Measurements from ENCODE around the gene XRCC3.
"Not testable (repeated sequence)": the region's sequence is repeated elsewhere in the genome, so short reads cannot be mapped to it uniquely, and the experiment has no call there.

The XRCC3 gene

DNA sequence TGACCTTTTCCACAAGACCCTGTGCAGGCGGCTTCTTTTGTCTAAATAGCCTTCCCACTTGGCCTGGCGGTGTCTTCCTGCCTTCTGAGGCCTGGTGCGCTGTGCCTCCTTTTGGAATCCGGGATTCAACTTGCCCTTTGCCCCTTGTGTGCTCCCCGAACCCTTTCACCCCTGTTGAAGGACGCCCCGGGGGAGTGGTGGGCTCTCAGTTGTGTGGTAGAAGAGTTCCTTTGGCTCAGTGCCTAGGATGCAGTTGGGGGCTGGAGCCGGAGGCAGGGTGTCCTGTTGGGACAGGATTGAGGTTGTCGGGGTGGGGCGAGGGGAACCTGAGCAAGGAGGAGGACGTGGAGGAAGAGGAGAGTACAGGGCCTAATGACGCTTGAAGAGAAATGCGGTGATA, 51.7 kb downstream of the XRCC3 start:
- no peak for DNase-seq (ENCODE audit: low spot score)

DNA sequence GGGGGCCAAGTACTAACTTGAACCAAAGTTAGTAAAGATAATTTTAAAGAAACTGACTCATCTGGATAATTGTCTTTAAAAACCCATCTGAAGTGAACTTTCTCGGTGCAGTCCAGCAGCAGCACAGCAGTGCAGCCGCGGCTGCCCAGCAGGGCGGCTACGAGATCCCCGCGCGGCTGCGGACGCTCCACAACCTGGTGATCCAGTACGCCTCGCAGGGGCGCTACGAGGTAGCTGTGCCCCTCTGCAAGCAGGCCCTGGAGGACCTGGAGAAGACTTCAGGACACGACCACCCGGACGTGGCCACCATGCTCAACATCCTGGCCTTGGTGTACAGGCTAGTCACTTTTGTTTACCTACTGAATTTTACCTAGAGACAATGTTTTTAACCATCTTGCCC, 52.7 kb downstream of the XRCC3 start:
- no peak for DNase-seq (ENCODE audit: low spot score)

DNA sequence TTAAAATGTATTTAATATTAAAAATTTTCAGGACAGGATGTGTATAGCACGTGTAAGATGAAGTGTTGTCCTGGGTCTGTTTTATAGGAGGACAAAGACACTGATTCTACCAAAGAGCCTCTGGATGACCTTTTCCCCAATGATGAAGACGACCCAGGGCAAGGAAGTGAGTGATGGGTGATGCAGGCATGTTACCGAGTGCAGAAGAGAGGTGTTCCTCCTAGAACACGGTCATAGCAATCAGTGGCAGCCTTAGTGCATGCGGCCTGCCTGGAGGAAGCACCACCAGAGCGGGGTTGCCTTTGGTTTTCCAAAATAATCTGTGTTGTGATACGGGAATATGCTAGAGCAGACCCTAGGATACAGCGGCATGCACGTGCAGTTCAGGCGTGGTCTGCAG, 53.2 kb downstream of the XRCC3 start:
- DNase-seq (ENCODE audit: low spot score): no peak

DNA sequence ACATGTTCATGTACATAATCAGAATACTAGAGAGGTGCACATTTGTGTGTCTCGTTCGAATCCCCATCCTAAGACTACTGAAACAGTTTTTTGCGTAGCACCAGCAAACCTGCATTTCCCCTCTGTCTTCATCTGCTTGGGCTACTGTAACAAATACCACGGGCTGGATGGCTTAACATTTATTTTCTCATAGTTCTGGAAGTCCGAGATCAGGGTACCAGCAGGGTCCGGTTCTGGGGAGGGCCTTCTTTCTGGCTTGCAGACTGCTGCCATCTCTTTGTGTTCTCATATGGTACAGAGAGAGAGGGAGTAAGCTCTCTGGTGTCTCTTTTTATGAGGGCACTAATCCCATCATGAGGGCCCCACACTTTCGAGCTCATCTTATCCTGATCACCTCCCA, 55.6 kb downstream of the XRCC3 start:
- DNase-seq (ENCODE audit: low spot score): no peak

DNA sequence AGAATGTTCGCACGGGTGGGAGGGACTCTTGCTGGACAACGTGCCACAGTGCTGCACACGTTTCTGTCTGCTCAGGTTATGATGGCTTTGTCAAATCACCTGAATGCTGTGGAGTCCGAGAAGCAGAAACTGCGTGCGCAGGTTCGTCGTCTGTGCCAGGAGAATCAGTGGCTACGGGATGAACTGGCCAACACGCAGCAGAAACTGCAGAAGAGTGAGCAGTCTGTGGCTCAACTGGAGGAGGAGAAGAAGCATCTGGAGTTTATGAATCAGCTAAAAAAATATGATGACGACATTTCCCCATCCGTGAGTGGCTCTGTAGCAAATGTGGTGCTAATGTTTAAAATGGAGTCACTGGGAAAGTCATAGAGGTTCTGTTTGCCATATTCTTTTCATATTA, 57.8 kb downstream of the XRCC3 start:
- DNase-seq (ENCODE audit: low spot score): peak; percentile 76

DNA sequence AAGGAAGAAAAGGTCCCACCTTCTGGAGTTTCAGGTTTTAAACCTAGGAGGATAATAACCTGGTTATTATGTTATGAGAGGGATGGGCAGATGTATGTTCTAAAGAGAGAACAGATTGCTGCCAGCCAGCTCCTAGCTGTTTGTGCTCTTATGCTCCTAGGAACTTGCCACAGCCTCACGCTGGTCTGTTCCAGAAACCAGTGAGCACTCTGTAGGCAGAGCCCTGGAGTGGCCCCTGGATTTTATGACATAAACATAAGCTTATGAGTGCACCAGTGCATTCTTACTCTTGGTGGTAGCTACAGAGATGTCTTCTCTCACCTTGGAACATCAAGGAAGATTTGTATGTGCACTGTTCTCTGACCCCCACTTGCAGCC, 58.5 kb downstream of the XRCC3 start:
- no peak for DNase-seq (ENCODE audit: low spot score)

DNA sequence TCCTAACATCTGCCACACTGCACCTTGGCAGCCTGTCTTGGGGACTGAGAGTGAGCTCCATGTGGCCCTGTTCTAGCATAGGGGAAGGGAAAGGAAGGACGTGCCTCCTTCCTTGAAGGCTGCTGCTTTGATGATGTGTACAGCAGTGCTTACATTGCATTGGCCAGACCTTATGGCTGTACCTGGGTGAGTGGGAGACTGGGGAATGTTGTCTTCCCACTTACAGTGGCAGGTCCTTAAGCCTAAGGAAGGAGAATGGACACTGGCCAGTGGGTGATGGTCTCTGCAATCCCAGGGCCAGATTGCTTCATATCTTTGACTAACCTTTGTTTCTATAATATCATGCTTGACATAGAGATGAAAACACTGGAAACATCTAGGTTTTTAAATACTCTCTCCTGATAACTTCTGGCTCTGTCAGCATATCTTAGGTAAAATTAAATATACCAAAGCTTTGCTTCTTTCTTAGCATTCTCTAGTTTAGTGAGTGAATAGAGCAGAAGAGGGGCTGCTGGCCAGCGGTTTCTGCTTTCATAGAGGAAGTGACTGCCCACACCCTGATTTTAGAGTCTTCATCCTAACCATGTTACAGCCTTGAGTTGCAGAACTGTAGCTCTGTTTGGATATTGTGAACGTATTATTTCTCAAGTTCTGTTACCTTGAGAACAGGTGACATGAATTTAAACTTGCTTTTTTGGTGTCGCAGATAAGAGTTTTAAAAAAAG, 59.1 kb downstream of the XRCC3 start:
- DNase-seq (ENCODE audit: low spot score): no peak

DNA sequence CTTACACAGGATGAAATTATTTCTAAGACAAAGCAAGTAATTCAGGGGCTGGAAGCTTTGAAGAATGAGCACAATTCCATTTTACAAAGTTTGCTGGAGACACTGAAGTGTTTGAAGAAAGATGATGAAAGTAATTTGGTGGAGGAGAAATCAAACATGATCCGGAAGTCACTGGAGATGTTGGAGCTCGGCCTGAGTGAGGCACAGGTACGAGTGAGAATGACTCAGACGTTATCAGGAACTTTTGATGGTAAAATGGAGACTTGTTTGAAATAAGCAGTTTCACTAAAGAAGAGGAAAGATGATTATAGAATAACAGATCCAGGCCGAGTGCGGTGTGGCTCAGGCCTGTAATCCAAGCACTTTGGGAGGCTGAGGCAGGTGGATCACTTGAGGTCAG, 60.6 kb downstream of the XRCC3 start:
- no peak for DNase-seq (ENCODE audit: low spot score)

DNA sequence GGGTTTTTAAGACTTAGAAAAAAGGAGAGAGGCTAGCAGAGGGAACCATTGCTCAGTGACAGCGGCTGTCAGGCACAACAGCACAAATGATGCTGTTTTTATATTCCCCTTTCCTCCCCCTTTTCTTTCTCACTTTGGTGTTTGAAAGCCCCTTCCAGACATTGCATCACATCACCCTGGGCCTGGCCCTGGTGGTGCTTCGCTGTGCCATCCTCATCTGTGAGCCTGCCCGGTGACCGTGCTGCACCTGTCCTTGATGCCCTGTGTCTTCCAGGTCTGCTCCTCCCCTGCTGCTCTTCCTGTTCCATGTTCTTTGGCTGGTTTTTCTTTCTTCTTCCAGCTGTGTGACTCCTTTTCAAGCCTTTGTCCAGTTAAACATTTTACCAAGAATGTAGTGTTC, 61.4 kb downstream of the XRCC3 start:
- no peak for DNase-seq (ENCODE audit: low spot score)

DNA sequence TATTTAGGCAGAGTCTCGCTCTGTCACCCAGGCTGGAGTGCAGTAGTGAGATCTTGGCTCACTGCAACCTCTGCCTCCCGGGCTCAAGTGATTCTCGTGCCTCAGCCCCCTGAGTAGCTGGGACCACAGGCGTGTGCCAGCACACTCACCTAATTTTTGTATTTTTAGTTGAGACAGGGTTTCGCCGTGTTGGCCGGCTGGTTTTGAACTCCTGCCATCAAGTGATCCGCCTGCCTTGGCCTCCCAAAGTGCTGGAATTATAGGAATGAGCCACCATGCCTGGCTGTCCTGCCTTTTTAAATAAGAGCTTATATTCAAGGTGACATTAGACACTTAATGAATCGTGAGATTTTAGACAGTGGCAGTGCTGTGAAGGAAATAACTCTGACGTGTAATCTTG, 61.9 kb downstream of the XRCC3 start:
- not testable (repeated sequence) for DNase-seq (ENCODE audit: low spot score)

DNA sequence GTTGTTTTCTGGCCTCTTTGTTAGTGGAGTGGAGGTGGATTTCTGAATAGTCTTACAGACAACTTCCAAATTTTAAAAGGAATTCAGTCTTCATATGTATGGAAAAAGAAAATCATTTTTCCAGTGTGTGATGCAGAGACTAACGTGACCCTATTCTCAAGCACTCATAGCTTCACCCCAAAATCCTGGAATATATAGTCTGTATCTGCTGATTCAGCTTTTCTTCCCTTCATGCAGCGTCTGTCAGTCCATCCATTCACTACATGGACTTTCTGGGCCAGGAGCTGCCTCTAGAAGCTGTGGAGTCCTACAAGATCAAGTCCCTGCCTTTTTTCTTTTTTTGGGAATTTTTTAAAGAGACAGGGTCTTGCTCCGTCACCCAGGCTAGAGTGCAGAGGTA, 62.4 kb downstream of the XRCC3 start:
- no peak for DNase-seq (ENCODE audit: low spot score)

DNA sequence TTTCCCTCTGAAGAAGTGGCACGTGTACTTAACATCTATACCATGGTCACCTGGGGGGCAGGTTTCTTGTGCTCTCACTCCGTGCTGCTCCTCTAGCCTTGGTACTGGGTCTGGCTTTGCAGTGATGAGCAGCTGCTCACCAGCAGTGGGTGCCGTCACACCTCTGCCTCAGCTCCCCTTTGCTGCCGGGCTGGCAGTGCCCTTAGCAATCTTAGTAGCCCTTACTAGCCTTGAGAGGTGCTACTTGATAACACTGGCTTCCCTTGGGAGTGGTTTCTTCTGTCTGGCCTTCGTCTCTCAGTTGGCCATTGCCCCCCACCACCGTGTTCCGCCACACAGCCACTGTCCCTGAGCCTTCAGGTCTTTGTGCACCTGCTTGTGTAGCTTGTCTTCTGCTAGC, 63.7 kb downstream of the XRCC3 start:
- no peak for DNase-seq (ENCODE audit: low spot score)

DNA sequence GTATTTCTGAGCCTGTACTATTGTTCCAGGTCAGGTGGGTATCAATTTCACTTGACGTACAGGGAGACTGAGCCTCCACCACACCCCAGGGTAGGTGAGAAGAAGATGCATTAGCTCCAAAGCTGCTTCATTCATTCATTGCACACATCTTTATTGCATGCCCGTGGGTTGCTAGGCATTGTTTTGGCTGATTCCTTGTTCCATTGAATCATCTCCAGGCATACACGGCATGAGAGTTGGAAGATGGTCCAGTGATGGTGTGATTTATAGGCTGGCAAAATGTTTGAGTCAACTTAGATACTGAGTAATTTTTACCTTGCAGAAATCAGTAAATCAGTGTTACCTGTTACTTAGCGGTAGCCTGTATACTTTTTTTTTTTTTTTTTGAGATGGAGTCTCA, 65.0 kb downstream of the XRCC3 start:
- DNase-seq (ENCODE audit: low spot score): no peak

DNA sequence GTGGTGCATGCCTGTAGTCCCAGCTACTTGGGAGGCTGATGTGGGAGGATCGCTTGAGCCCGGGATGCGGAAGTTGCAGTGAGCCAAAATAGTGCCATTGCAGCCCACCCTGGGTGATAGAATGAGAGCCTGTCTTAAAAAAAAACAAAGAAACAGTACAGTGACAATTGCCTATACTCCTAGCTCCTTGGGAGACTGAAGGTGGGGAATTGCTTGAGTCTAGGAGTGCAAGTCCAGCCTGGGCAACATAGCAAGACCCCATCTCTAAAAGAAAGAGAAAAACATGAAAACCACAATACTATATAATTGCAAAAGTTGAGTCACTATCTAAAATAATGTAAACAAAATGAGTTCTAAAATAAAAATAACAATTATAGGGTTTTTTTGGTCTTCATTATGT, 66.2 kb downstream of the XRCC3 start:
- no peak for DNase-seq (ENCODE audit: low spot score)
